CD8-positive, alpha-beta memory T cell (primary cell): ENCODE measurements around the gene UBAC2. TPM values are rescaled to one million over a fixed set of nuclear protein-coding genes. Genes with fewer than 3 reads are reported as not detected.

Source experiments
- CTCF ChIA-PET: fragments of 350-600 bp; sonication (Branson Sonifier 250); formaldehyde crosslinking; loops from one replicate; lab custom pipeline; 2021; ENCODE audit warnings: antibody characterized with exemption; lab: Charles Lee
- POLR2A ChIA-PET: fragments of 350-600 bp; sonication (Branson Sonifier 250); formaldehyde crosslinking; loops from one replicate; lab custom pipeline; 2021; ENCODE audit warnings: antibody characterized with exemption; lab: Charles Lee
- DNase-seq, 5 donors: peaks; one replicate each; pipeline versions ENCODE4 v3.0.0 to v3.0.0-alpha.2; 2020 to 2022; ENCODE audit warnings: mixed read lengths in 1 of 5
- H3K27ac ChIP-seq: one replicate; pipeline ENCODE4 v1.7.0; 2013; ENCODE audit warnings: low read depth, mild to moderate bottlenecking, low read length, moderate library complexity
- H3K27me3 ChIP-seq: 2 replicates; pipeline ENCODE4 v1.7.0; 2013; ENCODE audit warnings: low read length, mild to moderate bottlenecking; ENCODE audit not compliant: insufficient read depth, poor library complexity, severe bottlenecking
- H3K36me3 ChIP-seq: 2 replicates; pipeline ENCODE4 v1.7.0; 2013; ENCODE audit warnings: mild to moderate bottlenecking, low read length, moderate library complexity; ENCODE audit not compliant: insufficient read depth
- H3K4me1 ChIP-seq: 2 replicates; pipeline ENCODE4 v1.7.0; 2013; ENCODE audit warnings: mild to moderate bottlenecking, low read length, moderate library complexity; ENCODE audit not compliant: insufficient read depth
- H3K4me3 ChIP-seq: 2 replicates; pipeline ENCODE4 v1.7.0; 2013; ENCODE audit warnings: mild to moderate bottlenecking, low read length
- H3K9me3 ChIP-seq: 2 replicates; pipeline ENCODE4 v1.7.0; 2013; ENCODE audit warnings: mild to moderate bottlenecking, low read length
- H3K27ac Mint-ChIP-seq, 8 donors: one replicate each; pipeline ENCODE4 v1.8.0; 2020 to 2021; ENCODE audit warnings: mixed read lengths in 8 of 8, mild to moderate bottlenecking in 6 of 8, inconsistent platforms in 3 of 8, moderate library complexity in 3 of 8
- H3K27me3 Mint-ChIP-seq, 2 donors: one replicate each; pipeline ENCODE4 v1.8.0; 2020 to 2021; ENCODE audit warnings: mixed read lengths in 2 of 2, mild to moderate bottlenecking in 1 of 2, moderate library complexity in 1 of 2
- H3K36me3 Mint-ChIP-seq, 3 donors: one replicate each; pipeline ENCODE4 v1.8.0; 2020 to 2021; ENCODE audit warnings: mixed read lengths in 3 of 3, inconsistent platforms in 1 of 3, mild to moderate bottlenecking in 1 of 3
- H3K4me1 Mint-ChIP-seq, 3 donors: one replicate each; pipeline ENCODE4 v1.8.0; 2020 to 2021; ENCODE audit warnings: mixed read lengths in 3 of 3, inconsistent platforms in 1 of 3, mild to moderate bottlenecking in 1 of 3
- H3K4me3 Mint-ChIP-seq, 7 donors: one replicate each; pipeline ENCODE4 v1.8.0; 2020 to 2021; ENCODE audit warnings: mixed read lengths in 7 of 7, mild to moderate bottlenecking in 6 of 7, moderate library complexity in 4 of 7, inconsistent platforms in 2 of 7
- H3K9me3 Mint-ChIP-seq, 5 donors: one replicate each; pipeline ENCODE4 v1.8.0; 2020 to 2022; ENCODE audit warnings: mixed read lengths in 5 of 5, mild to moderate bottlenecking in 3 of 5, moderate library complexity in 2 of 5, inconsistent platforms in 1 of 5
- polyA plus RNA-seq: library from polyadenylated mRNA; unstranded; fragments of 300-500 nt; fragmentation: Illumina TruSeq; gene quantifications from one replicate; pipeline ENCODE4 v1.2.3, GENCODE V29; 2021
- total RNA-seq, 2 experiments: library from RNA; stranded (reverse); gene quantifications; one replicate each; pipeline ENCODE4 v1.2.3, GENCODE V29; 2021

The UBAC2 gene
- total and polyA plus RNA-seq, 3 experiments from 2014 or later: 62.3 to 160 (median 63.7) TPM

DNA sequence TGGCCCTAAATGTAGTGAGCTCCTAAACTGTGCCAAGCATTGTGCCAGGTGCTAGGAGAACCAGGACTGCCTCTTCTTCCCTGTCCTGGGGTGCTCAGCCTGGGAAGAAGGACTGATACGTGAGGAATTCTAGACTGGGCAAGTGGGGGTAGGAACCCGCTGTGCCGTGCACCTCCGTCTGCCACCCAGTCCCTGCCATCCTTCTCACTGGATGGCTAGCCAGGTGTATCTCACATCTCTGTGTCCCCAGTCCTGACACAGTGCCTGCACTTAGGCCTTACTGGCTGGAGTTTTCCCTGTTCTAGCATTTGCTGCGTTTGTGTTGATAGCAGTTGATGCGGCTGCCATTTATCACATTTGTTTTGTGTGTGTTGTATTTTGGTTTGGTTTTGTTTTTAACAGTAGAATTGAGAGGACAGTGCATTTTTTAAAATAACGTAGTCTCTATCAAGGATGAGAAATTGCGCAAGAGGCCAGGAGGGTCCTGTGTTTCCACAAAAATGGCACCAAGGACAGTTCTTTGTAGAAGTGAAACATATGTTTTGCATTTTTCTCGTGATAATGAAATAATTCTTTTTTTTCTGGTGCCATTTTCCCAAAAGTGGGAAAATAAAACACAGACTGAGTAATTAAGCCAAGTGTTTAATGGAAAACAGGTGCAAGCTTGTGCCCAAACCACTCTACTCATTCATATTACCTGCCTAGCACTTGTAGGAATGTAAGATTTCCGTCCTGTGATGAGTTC, 111.3 kb downstream of the UBAC2 start:
- H3K36me3 ChIP-seq: no peaks in the 10 kb centered on the region
- H3K9me3 ChIP-seq: no peaks in the 10 kb centered on the region
- H3K4me3 ChIP-seq: no peak overlapping the region
- H3K4me3 Mint-ChIP-seq: peak overlapping the region; percentile 22 to 80 (median 61)
- peaks cover 91% of the 10 kb centered on the region for H3K4me1 ChIP-seq
- CTCF ChIA-PET: interaction anchor here (1.0 to 1.8 kb wide), 6 partner anchors 10 to 125 kb away, joined by 3 to 5 read pairs (median 3); no protein-coding TSS in a partner anchor
- peaks cover 11 to 20% (median 13%) of the 10 kb centered on the region in 3 donors for H3K36me3 Mint-ChIP-seq
- no peaks in the 10 kb centered on the region for H3K27me3 ChIP-seq
- no peaks in the 10 kb centered on the region for H3K9me3 Mint-ChIP-seq
- peak overlapping the region in 7 of 8 donors; percentile 72 to 100 (median 91) for H3K27ac Mint-ChIP-seq
- no peak overlapping the region for H3K27ac ChIP-seq
- POLR2A ChIA-PET: interaction anchor here (0.9 to 1.3 kb wide), 3 partner anchors 10 to 77 kb away, joined by 3 read pairs; no protein-coding TSS in a partner anchor
- DNase-seq: no peak
- peaks cover 78 to 97% (median 95%) of the 10 kb centered on the region in 3 donors for H3K4me1 Mint-ChIP-seq
- peaks cover 0 to 2% of the 10 kb centered on the region in 2 donors for H3K27me3 Mint-ChIP-seq

DNA sequence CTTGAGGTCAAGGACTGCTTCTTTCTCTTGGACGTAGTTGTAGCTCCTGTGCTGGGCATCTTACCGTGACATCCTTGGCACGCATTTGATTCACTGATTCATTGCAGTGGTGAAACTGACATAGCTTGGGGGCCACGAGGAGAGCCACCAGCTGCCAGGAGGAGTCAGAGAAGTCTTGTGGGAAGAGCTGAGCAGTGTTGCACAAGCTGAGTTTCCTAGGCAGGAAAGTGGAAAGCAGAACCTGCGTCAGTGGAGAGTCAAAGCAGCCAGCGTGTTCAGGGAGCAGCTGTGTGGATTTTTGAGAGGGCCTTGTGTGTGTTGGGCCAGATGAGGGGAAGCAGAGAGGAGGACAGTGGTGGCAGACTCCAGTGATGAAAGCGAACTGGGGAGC, 111.8 kb downstream of the UBAC2 start:
- Histone ChIP-seq H3K27me3 (no peaks in the 10 kb centered on the region), H3K36me3 (no peaks in the 10 kb centered on the region), H3K9me3 (no peaks in the 10 kb centered on the region), H3K4me1 (peaks cover 96% of the 10 kb centered on the region), H3K4me3 (no peak overlapping the region), H3K27ac (no peak overlapping the region)
- CTCF ChIA-PET: interaction anchor here (0.8 to 1.8 kb wide), 6 partner anchors 10 to 124 kb away, joined by 3 to 5 read pairs (median 3); no protein-coding TSS in a partner anchor
- Mint-ChIP-seq H3K27ac (peak overlapping the region; percentile 55 to 100 (median 92)), H3K4me3 (peak overlapping the region; percentile 22 to 80 (median 61)), H3K36me3 (peaks cover 16 to 21% (median 17%) of the 10 kb centered on the region in 3 donors), H3K4me1 (peaks cover 82 to 99% (median 96%) of the 10 kb centered on the region in 3 donors), H3K27me3 (peaks cover 0 to 2% of the 10 kb centered on the region in 2 donors), H3K9me3 (no peaks in the 10 kb centered on the region)
- no peak for DNase-seq
- POLR2A ChIA-PET: interaction anchor here (1.0 to 1.3 kb wide), 2 partner anchors 10 to 77 kb away, joined by 3 read pairs; no protein-coding TSS in a partner anchor

DNA sequence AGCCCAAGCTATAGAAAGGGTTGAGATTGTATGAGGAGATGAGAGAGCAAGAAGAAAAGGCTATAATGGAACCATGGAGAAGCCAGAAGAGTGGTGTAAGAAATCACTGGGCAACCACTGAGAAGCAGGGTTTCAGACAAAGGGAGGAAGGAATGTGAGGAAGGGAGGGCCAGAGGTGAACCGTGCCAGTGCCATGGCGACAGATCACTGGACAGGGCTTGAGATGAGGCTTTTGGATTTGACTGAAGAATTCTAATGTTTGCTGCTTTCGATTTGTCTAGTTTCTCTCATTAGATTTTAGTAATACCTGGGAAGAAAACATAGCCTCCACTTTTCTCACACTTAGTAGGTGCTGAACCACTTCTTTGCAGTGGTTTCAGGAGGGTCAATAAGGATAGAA, 112.8 kb downstream of the UBAC2 start:
- Histone ChIP-seq H3K27ac (no peak overlapping the region), H3K36me3 (no peaks in the 10 kb centered on the region)
- POLR2A ChIA-PET: interaction anchor here (1.3 kb wide), 1 partner anchor 9 kb away, joined by 3 read pairs; no protein-coding TSS in a partner anchor

DNA sequence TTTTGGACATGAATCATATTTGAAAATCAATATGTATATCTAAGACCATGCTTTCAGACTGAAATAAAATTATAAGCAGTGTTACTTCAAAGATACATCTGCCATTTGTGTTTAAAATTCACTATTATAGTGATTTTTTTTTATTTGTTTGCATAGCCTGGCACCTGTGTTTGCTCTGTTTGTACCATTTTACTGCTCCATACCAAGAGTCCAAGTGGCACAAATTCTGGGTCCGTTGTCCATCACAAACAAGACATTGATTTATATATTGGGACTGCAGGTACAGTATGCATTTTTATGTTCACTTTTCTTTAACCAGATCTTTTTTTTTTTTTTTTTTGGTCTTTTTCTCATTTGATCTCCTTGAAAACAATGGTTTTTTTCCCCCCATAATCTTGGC, 113.3 kb downstream of the UBAC2 start:
- no peaks in the 10 kb centered on the region for H3K27me3 ChIP-seq
- Mint-ChIP-seq H3K36me3 (peaks cover 15 to 21% (median 18%) of the 10 kb centered on the region in 3 donors), H3K27me3 (peaks cover 0 to 2% of the 10 kb centered on the region in 2 donors), H3K4me3 (peak overlapping the region; percentile 74 to 87 (median 80)), H3K4me1 (peaks cover 72 to 90% (median 85%) of the 10 kb centered on the region in 3 donors), H3K27ac (peak overlapping the region; percentile 71 to 100 (median 94)), H3K9me3 (no peaks in the 10 kb centered on the region)
- H3K4me1 ChIP-seq: peaks cover 82% of the 10 kb centered on the region
- H3K36me3 ChIP-seq: no peaks in the 10 kb centered on the region
- POLR2A ChIA-PET: interaction anchor here (0.7 to 1.3 kb wide), 5 partner anchors 12 to 51 kb away, joined by 3 to 9 read pairs (median 6); no protein-coding TSS in a partner anchor
- H3K4me3 ChIP-seq: peak overlapping the region; percentile 30
- no peaks in the 10 kb centered on the region for H3K9me3 ChIP-seq
- H3K27ac ChIP-seq: peak overlapping the region; percentile 57
- no peak for DNase-seq
- CTCF ChIA-PET: interaction anchor here (0.7 to 2.1 kb wide), 9 partner anchors 9 to 137 kb away, joined by 3 to 11 read pairs (median 4); no protein-coding TSS in a partner anchor

More for the DNA sequence above, 112.8 kb downstream of the UBAC2 start:
- no peaks in the 10 kb centered on the region for H3K9me3 ChIP-seq
- Mint-ChIP-seq H3K4me3 (peak overlapping the region; percentile 46 to 82 (median 68)), H3K4me1 (peaks cover 73 to 91% (median 89%) of the 10 kb centered on the region in 3 donors), H3K27me3 (peaks cover 0 to 2% of the 10 kb centered on the region in 2 donors), H3K9me3 (no peaks in the 10 kb centered on the region), H3K36me3 (peaks cover 16 to 19% (median 18%) of the 10 kb centered on the region in 3 donors), H3K27ac (peak overlapping the region; percentile 82 to 100 (median 93))
- H3K4me1 ChIP-seq: peaks cover 87% of the 10 kb centered on the region
- CTCF ChIA-PET: interaction anchor here (1.4 to 1.8 kb wide), 2 partner anchors 122 to 123 kb away, joined by 3 to 5 read pairs; no protein-coding TSS in a partner anchor
- no peak for DNase-seq
- H3K27me3 ChIP-seq: no peaks in the 10 kb centered on the region
- peak overlapping the region; percentile 30 for H3K4me3 ChIP-seq

DNA sequence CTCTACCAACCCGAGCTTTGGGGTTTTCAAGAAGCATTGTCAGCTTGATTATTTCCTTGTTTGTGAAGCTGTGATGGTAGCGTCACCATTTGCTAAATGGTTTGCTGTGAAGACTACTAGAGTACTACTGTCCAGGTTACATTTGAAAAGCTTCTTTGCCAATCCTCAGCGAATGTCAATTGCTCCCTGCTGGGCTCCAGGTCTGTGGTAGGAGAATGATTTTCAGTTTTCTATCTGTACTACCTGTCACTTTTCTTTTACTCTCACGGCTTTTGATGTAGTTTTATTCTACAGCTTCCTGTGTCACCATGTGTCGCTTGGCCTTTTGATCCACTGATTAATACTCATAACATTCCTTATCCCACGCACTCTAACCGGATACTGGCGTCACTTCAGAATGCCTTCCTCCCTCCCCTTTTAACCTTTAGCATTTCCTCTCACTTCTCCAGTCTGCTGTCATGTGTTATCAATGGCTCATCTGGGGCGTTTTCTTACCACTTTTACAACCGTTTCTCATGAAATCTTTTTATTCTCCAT, 114.1 kb downstream of the UBAC2 start:
- POLR2A ChIA-PET: interaction anchor here (0.7 to 1.3 kb wide), 7 partner anchors 9 to 120 kb away, joined by 3 to 9 read pairs (median 3); no protein-coding TSS in a partner anchor
- peak in 4 of 5 donors; percentile 40 to 78 (median 72) for DNase-seq
- Mint-ChIP-seq H3K27ac (peak overlapping the region; percentile 71 to 100 (median 94)), H3K9me3 (no peaks in the 10 kb centered on the region), H3K4me3 (peak overlapping the region; percentile 74 to 87 (median 80)), H3K36me3 (peaks cover 20 to 25% (median 22%) of the 10 kb centered on the region in 3 donors), H3K4me1 (peaks cover 72 to 90% (median 85%) of the 10 kb centered on the region in 3 donors), H3K27me3 (peaks cover 0 to 2% of the 10 kb centered on the region in 2 donors)
- CTCF ChIA-PET: interaction anchor here (0.7 to 2.1 kb wide), 12 partner anchors 9 to 138 kb away, joined by 3 to 11 read pairs (median 4); no protein-coding TSS in a partner anchor
- Histone ChIP-seq H3K4me3 (peak overlapping the region; percentile 30), H3K36me3 (peaks cover 3% of the 10 kb centered on the region), H3K4me1 (peaks cover 81% of the 10 kb centered on the region), H3K27me3 (no peaks in the 10 kb centered on the region), H3K9me3 (no peaks in the 10 kb centered on the region), H3K27ac (peak overlapping the region; percentile 57)

DNA sequence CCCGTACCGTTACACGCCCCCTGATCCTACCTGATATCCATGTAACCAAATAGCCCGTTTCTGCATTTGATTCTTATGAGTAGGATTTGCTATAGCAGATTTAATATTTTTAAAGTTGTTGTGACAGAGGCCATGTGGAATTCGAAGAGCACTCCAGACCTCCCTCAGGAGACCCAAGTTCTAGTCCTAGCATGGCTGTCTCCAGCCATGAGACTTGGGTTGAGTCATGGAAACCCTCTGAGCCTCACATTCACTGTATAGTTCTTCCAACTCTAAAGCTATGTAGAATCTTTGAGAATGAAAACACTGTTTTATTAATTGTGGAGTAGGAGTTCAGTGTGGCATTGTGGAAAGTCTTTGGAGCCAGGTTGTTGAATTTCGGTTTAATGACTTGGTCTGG, 114.5 kb downstream of the UBAC2 start:
- ChIA-PET POLR2A (interaction anchor here (1.0 to 1.3 kb wide), 4 partner anchors 9 to 120 kb away, joined by 3 to 7 read pairs (median 3); no protein-coding TSS in a partner anchor), CTCF (interaction anchor here (1.0 to 2.1 kb wide), 9 partner anchors 10 to 122 kb away, joined by 3 to 11 read pairs (median 4); no protein-coding TSS in a partner anchor)
- H3K4me1 ChIP-seq: peaks cover 80% of the 10 kb centered on the region
- no peaks in the 10 kb centered on the region for H3K9me3 ChIP-seq
- DNase-seq: no peak
- peaks cover 3% of the 10 kb centered on the region for H3K36me3 ChIP-seq
- H3K4me3 ChIP-seq: peak overlapping the region; percentile 30
- Mint-ChIP-seq H3K4me1 (peaks cover 68 to 89% (median 84%) of the 10 kb centered on the region in 3 donors), H3K27me3 (peaks cover 0 to 2% of the 10 kb centered on the region in 2 donors), H3K27ac (peak overlapping the region; percentile 71 to 100 (median 94)), H3K9me3 (no peaks in the 10 kb centered on the region), H3K4me3 (peak overlapping the region; percentile 74 to 87 (median 80)), H3K36me3 (peaks cover 20 to 28% (median 24%) of the 10 kb centered on the region in 3 donors)
- H3K27ac ChIP-seq: peak overlapping the region; percentile 57
- H3K27me3 ChIP-seq: no peaks in the 10 kb centered on the region

DNA sequence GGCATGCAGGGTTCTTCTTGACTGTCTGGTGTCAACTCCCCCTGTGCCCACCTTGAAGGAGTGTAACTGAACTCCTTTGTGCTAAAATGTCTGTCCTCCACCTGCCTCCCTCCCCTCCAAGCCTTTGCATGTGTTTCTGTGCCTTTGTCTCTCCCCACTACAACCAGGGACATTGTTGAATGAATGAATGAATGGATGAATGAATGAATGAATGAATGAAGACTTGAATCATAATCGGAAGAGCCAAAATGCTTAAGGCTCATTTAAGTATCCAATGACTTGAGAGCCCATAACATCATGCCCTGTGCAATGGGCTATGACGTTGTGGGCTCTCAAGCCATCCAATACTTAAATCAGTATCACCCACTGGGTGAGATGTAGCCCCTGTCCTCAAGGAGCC, 115.6 kb downstream of the UBAC2 start:
- peaks cover 20 to 28% (median 24%) of the 10 kb centered on the region in 3 donors for H3K36me3 Mint-ChIP-seq
- Histone ChIP-seq H3K9me3 (no peaks in the 10 kb centered on the region), H3K4me1 (peaks cover 80% of the 10 kb centered on the region), H3K36me3 (peaks cover 3% of the 10 kb centered on the region), H3K4me3 (no peak overlapping the region), H3K27ac (no peak overlapping the region), H3K27me3 (no peaks in the 10 kb centered on the region)
- H3K27ac Mint-ChIP-seq: peak overlapping the region; percentile 71 to 100 (median 92)
- POLR2A ChIA-PET: no interaction called here
- H3K27me3 Mint-ChIP-seq: peaks cover 0 to 2% of the 10 kb centered on the region in 2 donors
- no peak for DNase-seq
- CTCF ChIA-PET: interaction anchor here (1.0 to 2.1 kb wide), 3 partner anchors 36 to 121 kb away, joined by 3 to 11 read pairs (median 3); no protein-coding TSS in a partner anchor
- peaks cover 66 to 86% (median 84%) of the 10 kb centered on the region in 3 donors for H3K4me1 Mint-ChIP-seq
- peak overlapping the region in 5 of 7 donors; percentile 41 to 87 (median 64) for H3K4me3 Mint-ChIP-seq
- H3K9me3 Mint-ChIP-seq: no peaks in the 10 kb centered on the region
